ENCODE data around the gene MEIOB. TPM values are rescaled to one million over a fixed set of nuclear protein-coding genes. Genes with fewer than 3 reads are reported as not detected.

MEIOB gene
- polyA plus RNA-seq, 1 of the 3 experiments (the other 2 are of a cell fraction): not detected

GRCh38 chr16:1831186-1832075 lies 40.5 kb downstream of the MEIOB start:
- peaks cover 0 to 10% of the 10 kb centered on the region in 2 experiments; a peak in 3 of 4 replicates for H3K4me1 ChIP-seq (ENCODE audit: control insufficient read depth in 1 of 2, insufficient read depth in 2 of 2, low read depth in 1 of 2, low read length in 1 of 2)
- 88% methylated on average over 17 of the region's 19 CpGs for WGBS (ENCODE audit: low lambda C conversion rate)
- POLR2A ChIA-PET: no interaction called here
- TF ChIP-seq NRF1 (IDR thresholded peaks at IDR 0.05; ENCODE audit: low read depth, low read length) (no peak), MXI1 (IDR thresholded peaks at IDR 0.05; ENCODE audit: low read depth, low read length) (no peak), NFIC (IDR thresholded peaks at IDR 0.05; ENCODE audit: borderline replicate concordance) (no peak), GATA2 (CRISPR knock-in tag; IDR thresholded peaks at IDR 0.05) (no peak), POLR2AphosphoS5 (IDR thresholded peaks at IDR 0.05; ENCODE audit: low read depth, low read length) (no peak), FOXM1 (IDR thresholded peaks at IDR 0.05; ENCODE audit: low read depth) (no peak), TEAD4 (IDR thresholded peaks at IDR 0.05; ENCODE audit: borderline replicate concordance, insufficient read depth) (no peak), SIN3A (IDR thresholded peaks at IDR 0.05; ENCODE audit: borderline replicate concordance, low read depth, low read length) (no peak), JUND (IDR thresholded peaks at IDR 0.05) (no peak), ZBTB33 (IDR thresholded peaks at IDR 0.05; ENCODE audit: borderline replicate concordance, low read depth) (no peak), MEF2A (IDR thresholded peaks at IDR 0.05; ENCODE audit: borderline replicate concordance, low read depth) (no peak), RXRA (IDR thresholded peaks at IDR 0.05; ENCODE audit: borderline replicate concordance, low read depth) (no peak), USF2 (IDR thresholded peaks at IDR 0.05; ENCODE audit: borderline replicate concordance, low read depth, low read length) (no peak), REST (IDR thresholded peaks at IDR 0.05; ENCODE audit: low read depth, low read length) (no peak), CHD2 (IDR thresholded peaks at IDR 0.05; ENCODE audit: low read length, partially characterized antibody) (no peak), RFX5 (IDR thresholded peaks at IDR 0.05; ENCODE audit: low read length) (no peak)
- no peaks in the 10 kb centered on the region for H3K27me3 ChIP-seq (ENCODE audit: insufficient read depth)
- no peaks in the 10 kb centered on the region for H4K20me1 ChIP-seq (ENCODE audit: insufficient read depth)
- no peak overlapping the region for H3K4me3 ChIP-seq (ENCODE audit: low read depth in 2 of 2, low read length in 1 of 2)
- H3K36me3 ChIP-seq (replicated peaks in 1 of 2; ENCODE audit: control insufficient read depth in 1 of 2, insufficient read depth in 2 of 2, low read length in 1 of 2): peaks cover 16 to 27% of the 10 kb centered on the region in 2 experiments
- no peaks in the 10 kb centered on the region for H3K9me3 ChIP-seq
- no peaks in the 10 kb centered on the region for H3F3A ChIP-seq (replicated peaks; ENCODE audit: insufficient read depth)
- no peaks in the 10 kb centered on the region for H3K9me2 ChIP-seq
- H3K79me2 ChIP-seq (ENCODE audit: insufficient read depth): peaks cover 39% of the 10 kb centered on the region
- no peak overlapping the region for H3K9ac ChIP-seq
- no peak for DNase-seq
- H2AFZ ChIP-seq (ENCODE audit: low read depth): no peak overlapping the region
- no peak overlapping the region for H3K27ac ChIP-seq (ENCODE audit: low read depth in 2 of 2, low read length in 1 of 2)
- CTCF ChIA-PET: no interaction called here
- H3K4me2 ChIP-seq: no peak overlapping the region

Measured in SK-N-SH (cell line).